K562 (cell line): ENCODE results near the gene TSPYL4. TPM values are rescaled to one million over a fixed set of nuclear protein-coding genes. Genes with fewer than 3 reads are reported as not detected.

Experiments
- ATAC-seq: fragments of 200-7000 bp; cut with Tn5 transposase; 3 replicates; pipeline ENCODE4 v1.9.1; 2020; ENCODE audit warnings: moderate library complexity
- BruUV-seq: library from RNA; stranded (reverse); fragments of 400-500 nt; replicated peaks from 2 replicates; lab custom pipeline; 2021; lab: Mats Ljungman, UMichigan
- CTCF ChIA-PET: fragments of 300-600 bp; formaldehyde crosslinking; extraction: SDS; loops from one replicate; lab custom pipeline; 2021; ENCODE audit warnings: low intra/inter-chr PET ratio; lab: Yijun Ruan, JAX
- POLR2A ChIA-PET: fragments of 300-600, 350-650 bp; sonication (Branson Sonifier 250); formaldehyde crosslinking; extraction: SDS; loops from one replicate; lab custom pipeline; 2021; ENCODE audit warnings: antibody characterized with exemption, inconsistent platforms; lab: Yijun Ruan, JAX
- DNase-seq, 4 experiments: peaks; one replicate each; pipeline versions ENCODE4 v3.0.0 to v3.0.0-alpha.2; 2011 to 2018; ENCODE audit warnings: low spot score in 3 of 4, mixed read lengths in 3 of 4; ENCODE audit errors: extremely low read depth in 1 of 4
- FAIRE-seq: peaks from 2 replicates; lab custom pipeline; 2011; peaks lifted over from hg19 to GRCh38; lab: Jason Lieb, UNC
- H2AFZ ChIP-seq: 2 replicates; pipeline ENCODE4 v1.6.0; 2011; ENCODE audit warnings: low read depth, low read length, control low read depth, inconsistent platforms
- H3K27ac ChIP-seq: fragments of 200-600 bp; 3 replicates; pipeline ENCODE4 v1.8.0; 2011; ENCODE audit warnings: low read depth, mild to moderate bottlenecking, control low read depth, inconsistent platforms, low read length, moderate library complexity, mixed read lengths; ENCODE audit errors: extremely low read depth
- H3K27me3 ChIP-seq, 2 experiments: fragments of 300-600 bp in 1 of 2; 2 replicates in 1 of 2; 3 replicates in 1 of 2; pipeline versions ENCODE4 v1.6.0 to v1.8.0; 2011; ENCODE audit warnings: inconsistent platforms in 2 of 2, low read length in 2 of 2, mild to moderate bottlenecking in 1 of 2, mixed read lengths in 1 of 2, moderate library complexity in 1 of 2; ENCODE audit not compliant: control insufficient read depth in 2 of 2, insufficient read depth in 2 of 2
- H3K36me3 ChIP-seq: fragments of 300-600 bp; 3 replicates; pipeline ENCODE4 v1.8.0; 2011; ENCODE audit warnings: mild to moderate bottlenecking, low read length, inconsistent platforms; ENCODE audit not compliant: control insufficient read depth, insufficient read depth
- H3K4me1 ChIP-seq, 2 experiments: fragments of 200-600 bp in 1 of 2; replicated peaks in 1 of 2; 2 replicates in 1 of 2; 3 replicates in 1 of 2; pipeline versions ENCODE4 v1.5.1 to v1.8.0; 2011; ENCODE audit warnings: inconsistent platforms in 2 of 2, low read length in 2 of 2, mild to moderate bottlenecking in 1 of 2, mixed read lengths in 1 of 2, moderate library complexity in 1 of 2; ENCODE audit not compliant: control insufficient read depth in 2 of 2, insufficient read depth in 2 of 2
- H3K4me2 ChIP-seq: 2 replicates; pipeline ENCODE4 v1.6.1; 2011; ENCODE audit warnings: low read length, control low read depth, inconsistent platforms, mixed read lengths; ENCODE audit not compliant: insufficient read depth
- H3K4me3 ChIP-seq: fragments of 200-600 bp; sonication (generic), shearing (Covaris generic); 2 replicates; pipeline ENCODE4 v1.5.1; 2016; ENCODE audit warnings: control low read depth, inconsistent platforms
- H3K79me2 ChIP-seq: fragments of 200-600 bp; 3 replicates; pipeline ENCODE4 v1.8.0; 2011; ENCODE audit warnings: low read length, inconsistent platforms; ENCODE audit not compliant: control insufficient read depth, insufficient read depth
- H3K9ac ChIP-seq, 2 experiments: 2 replicates each; pipeline versions ENCODE4 v1.6.0 to v1.6.1; 2011; ENCODE audit warnings: low read depth in 2 of 2, low read length in 2 of 2, control low read depth in 1 of 2, inconsistent platforms in 1 of 2, mild to moderate bottlenecking in 1 of 2, mixed read lengths in 1 of 2; ENCODE audit not compliant: insufficient read depth in 1 of 2
- H3K9me1 ChIP-seq: one replicate; pipeline ENCODE4 v1.6.0; 2011; ENCODE audit warnings: inconsistent platforms, mild to moderate bottlenecking, low read length, moderate library complexity; ENCODE audit not compliant: control insufficient read depth, insufficient read depth
- H3K9me3 ChIP-seq: replicated peaks from 2 replicates; pipeline ENCODE4 v1.5.1; 2011; ENCODE audit warnings: low read depth, low read length, inconsistent platforms; ENCODE audit not compliant: control insufficient read depth, insufficient read depth
- H4K20me1 ChIP-seq: replicated peaks from 2 replicates; pipeline ENCODE4 v1.6.1; 2011; ENCODE audit warnings: low read length, inconsistent platforms, mixed read lengths; ENCODE audit not compliant: control insufficient read depth, insufficient read depth
- CTCFL ChIP-seq: IDR thresholded peaks from 2 replicates; pipeline ENCODE4 v1.6.1; 2011; ENCODE audit warnings: borderline replicate concordance, low read depth, mild to moderate bottlenecking, moderate library complexity, low read length; ENCODE audit not compliant: insufficient read depth, poor library complexity, severe bottlenecking
- FUS ChIP-seq: fragments of 200-400 bp; formaldehyde crosslinking; optimal IDR thresholded peaks from 2 replicates; pipeline ENCODE3; 2017; ENCODE audit warnings: low read depth, low read length
- MAFK ChIP-seq: IDR thresholded peaks from 2 replicates; pipeline ENCODE4 v1.6.1; 2011; ENCODE audit warnings: low read length, improper control_type of control experiment
- RFX5 ChIP-seq: IDR thresholded peaks from 2 replicates; pipeline ENCODE4 v1.6.1; 2011; ENCODE audit warnings: low read depth, mild to moderate bottlenecking, improper control_type of control experiment, low read length
- SMC3 ChIP-seq: conservative IDR thresholded peaks from 2 replicates; pipeline ENCODE4 v1.6.1; 2011; ENCODE audit warnings: low read depth, low read length, improper control_type of control experiment; ENCODE audit not compliant: insufficient read depth
- SRSF7 ChIP-seq: fragments of 200-400 bp; formaldehyde crosslinking; optimal IDR thresholded peaks from 2 replicates; pipeline ENCODE3; 2017; ENCODE audit warnings: mild to moderate bottlenecking, low read depth, low read length
- STAG1 ChIP-seq: sonication (generic); formaldehyde crosslinking; IDR thresholded peaks from 2 replicates; pipeline ENCODE4 v1.5.0; 2020; ENCODE audit warnings: missing genetic modification reagents, borderline replicate concordance
- TGIF2 ChIP-seq: sonication (generic); formaldehyde crosslinking; IDR thresholded peaks from 2 replicates; pipeline ENCODE4 v1.8.1; 2022; ENCODE audit warnings: mild to moderate bottlenecking, missing genetic modification reagents, moderate library complexity
- ZNF146 ChIP-seq: IDR thresholded peaks from one replicate; pipeline ENCODE4 v1.6.1; 2018; ENCODE audit warnings: missing compliant biosample characterization; ENCODE audit not compliant: unreplicated experiment
- ZNF76 ChIP-seq: fragments of 250-450 bp; sonication (Bioruptor Pico); IDR thresholded peaks from 2 replicates; pipeline ENCODE4 v1.4.0; 2020; ENCODE audit warnings: mild to moderate bottlenecking, moderate library complexity, borderline replicate concordance
- WGBS: fragments of 100-300 bp; shearing (Covaris generic); methylation state at CpG from one replicate; pipeline ENCODE4 v1.1.6; 2016; ENCODE audit warnings: low coverage, mixed read lengths; ENCODE audit not compliant: insufficient coverage; ENCODE audit errors: missing lambda C conversion rate; 5-methylcytosine and 5-hydroxymethylcytosine counted together
- in situ Hi-C: fragments of 300-500 bp; cut with MboI; formaldehyde crosslinking; loops from 4 replicates; pipeline ENCODE4 v1.15.0; 2018; ENCODE audit warnings: inconsistent platforms, mixed read lengths
- intact Hi-C: fragments of 100-400 bp; cut with micrococcal nuclease; formaldehyde crosslinking; loops from 2 replicates; pipeline ENCODE4 v1.14.2; 2022
- polyA plus RNA-seq, 8 experiments: library from polyadenylated mRNA; depleted of rRNA in 4 of 8; stranded (reverse) in 5 of 8; unstranded in 3 of 8; fragments of >200 nt; fragmentation: Nextera tagmentation in 2 of 8; fragmentation: Illumina TruSeq in 1 of 8; extraction: Ambion mirVana in 2 of 8; extraction: Trizol in 1 of 8; gene quantifications; 2 replicates each; pipeline versions ENCODE4 v1.2.1 to v1.2.3, GENCODE V29; 2011 to 2014; ENCODE audit warnings: inconsistent platforms in 1 of 8, missing spikeins in 1 of 8
- total RNA-seq, 7 experiments: library from RNA; depleted of rRNA in 6 of 7; stranded (reverse); fragments of >200 nt in 6 of 7; fragmentation: Illumina TruSeq in 2 of 7; extraction: Trizol in 2 of 7; gene quantifications; 2 replicates each; pipeline versions ENCODE4 v1.2.1 to v1.2.3, GENCODE V29; 2011 to 2021; ENCODE audit warnings: low replicate concordance in 1 of 7
- TF ChIP-seq, protein P1 (sequence below): sonication (generic); formaldehyde crosslinking; IDR thresholded peaks from 2 replicates; pipeline ENCODE4 v1.8.1; 2023; ENCODE audit warnings: missing genetic modification reagents, mild to moderate bottlenecking, borderline replicate concordance
- TF ChIP-seq, protein P2 (sequence below): fragments of 250-450 bp; sonication (Bioruptor Pico); IDR thresholded peaks from 2 replicates; pipeline ENCODE4 v1.8.0; 2021; ENCODE audit warnings: mild to moderate bottlenecking, moderate library complexity

The TSPYL4 gene
- total and polyA plus RNA-seq, 9 of the 15 experiments (the other 6 are each of a cell fraction or from before 2014, with no cell fraction given) = 0.69 to 18.0 (median 9.1) TPM

DNA sequence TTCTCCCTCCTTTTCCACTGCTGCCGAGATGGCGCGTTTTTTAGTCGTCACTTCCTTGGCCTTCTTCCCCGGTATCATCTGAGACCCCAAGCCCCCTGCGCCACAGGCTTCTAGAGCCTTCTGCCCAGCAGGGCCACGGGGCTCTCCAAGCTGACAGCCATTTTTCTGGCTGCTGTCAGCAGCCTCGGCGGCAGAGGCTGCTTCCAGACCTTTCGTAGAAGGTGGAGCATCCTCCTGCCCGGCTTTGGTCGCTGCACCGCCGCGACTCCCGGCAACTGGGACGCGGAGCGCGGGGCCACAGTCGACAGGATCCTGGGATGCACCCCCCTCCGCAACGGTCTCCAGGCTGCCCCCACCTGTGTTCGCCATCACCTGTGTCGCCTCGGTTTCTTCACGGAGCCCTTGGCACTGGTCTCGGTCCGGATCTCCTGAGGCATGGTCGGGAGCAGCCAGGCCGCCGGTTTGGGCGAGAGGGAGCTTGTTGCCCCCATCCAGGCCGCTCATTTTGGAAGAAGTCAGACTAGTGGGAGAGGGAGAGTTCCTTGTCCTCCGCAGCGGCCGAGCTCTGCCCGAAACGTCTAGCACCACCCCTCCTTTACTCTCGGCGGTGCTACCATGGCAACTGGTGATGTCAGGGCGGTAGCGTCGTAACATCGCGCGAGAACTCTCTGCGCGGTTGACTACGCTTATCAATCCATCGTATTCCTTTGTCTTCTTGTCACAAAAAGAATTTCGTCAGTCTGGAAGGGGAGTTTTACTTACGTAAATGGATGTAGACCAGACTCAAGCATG lies at the start of gene TSPYL4 (continued):
- TF ChIP-seq, protein P1, sequence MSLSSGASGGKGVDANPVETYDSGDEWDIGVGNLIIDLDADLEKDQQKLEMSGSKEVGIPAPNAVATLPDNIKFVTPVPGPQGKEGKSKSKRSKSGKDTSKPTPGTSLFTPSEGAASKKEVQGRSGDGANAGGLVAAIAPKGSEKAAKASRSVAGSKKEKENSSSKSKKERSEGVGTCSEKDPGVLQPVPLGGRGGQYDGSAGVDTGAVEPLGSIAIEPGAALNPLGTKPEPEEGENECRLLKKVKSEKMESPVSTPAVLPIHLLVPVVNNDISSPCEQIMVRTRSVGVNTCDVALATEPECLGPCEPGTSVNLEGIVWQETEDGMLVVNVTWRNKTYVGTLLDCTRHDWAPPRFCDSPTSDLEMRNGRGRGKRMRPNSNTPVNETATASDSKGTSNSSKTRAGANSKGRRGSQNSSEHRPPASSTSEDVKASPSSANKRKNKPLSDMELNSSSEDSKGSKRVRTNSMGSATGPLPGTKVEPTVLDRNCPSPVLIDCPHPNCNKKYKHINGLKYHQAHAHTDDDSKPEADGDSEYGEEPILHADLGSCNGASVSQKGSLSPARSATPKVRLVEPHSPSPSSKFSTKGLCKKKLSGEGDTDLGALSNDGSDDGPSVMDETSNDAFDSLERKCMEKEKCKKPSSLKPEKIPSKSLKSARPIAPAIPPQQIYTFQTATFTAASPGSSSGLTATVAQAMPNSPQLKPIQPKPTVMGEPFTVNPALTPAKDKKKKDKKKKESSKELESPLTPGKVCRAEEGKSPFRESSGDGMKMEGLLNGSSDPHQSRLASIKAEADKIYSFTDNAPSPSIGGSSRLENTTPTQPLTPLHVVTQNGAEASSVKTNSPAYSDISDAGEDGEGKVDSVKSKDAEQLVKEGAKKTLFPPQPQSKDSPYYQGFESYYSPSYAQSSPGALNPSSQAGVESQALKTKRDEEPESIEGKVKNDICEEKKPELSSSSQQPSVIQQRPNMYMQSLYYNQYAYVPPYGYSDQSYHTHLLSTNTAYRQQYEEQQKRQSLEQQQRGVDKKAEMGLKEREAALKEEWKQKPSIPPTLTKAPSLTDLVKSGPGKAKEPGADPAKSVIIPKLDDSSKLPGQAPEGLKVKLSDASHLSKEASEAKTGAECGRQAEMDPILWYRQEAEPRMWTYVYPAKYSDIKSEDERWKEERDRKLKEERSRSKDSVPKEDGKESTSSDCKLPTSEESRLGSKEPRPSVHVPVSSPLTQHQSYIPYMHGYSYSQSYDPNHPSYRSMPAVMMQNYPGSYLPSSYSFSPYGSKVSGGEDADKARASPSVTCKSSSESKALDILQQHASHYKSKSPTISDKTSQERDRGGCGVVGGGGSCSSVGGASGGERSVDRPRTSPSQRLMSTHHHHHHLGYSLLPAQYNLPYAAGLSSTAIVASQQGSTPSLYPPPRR (CRISPR knock-in tag) = no peak
- TF ChIP-seq ZNF146 (CRISPR knock-in tag) = no peak
- TF ChIP-seq TGIF2 (CRISPR knock-in tag) = no peak

DNA sequence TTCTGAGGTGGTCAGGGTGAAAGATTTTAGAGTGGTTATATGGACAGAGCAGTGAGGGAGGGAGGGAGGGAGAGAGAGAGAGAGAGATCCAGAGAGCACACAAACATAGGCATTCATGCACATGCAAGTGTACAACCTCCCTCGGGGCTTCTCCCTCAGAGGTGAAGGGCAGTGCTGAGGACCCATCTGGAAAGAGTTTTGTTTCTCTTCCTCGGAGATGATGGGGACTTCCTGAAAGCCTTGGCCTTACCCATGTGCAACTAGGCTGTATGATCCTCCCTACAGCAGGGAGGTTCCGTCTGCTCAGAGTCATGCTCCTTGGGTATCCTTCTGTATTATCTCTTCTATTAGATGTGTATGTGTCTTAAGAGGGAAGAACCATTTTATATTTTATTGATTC lies 47.2 kb upstream of the TSPYL4 start:
- ChIA-PET POLR2A (no interaction called here), CTCF (no interaction called here)
- BruUV-seq = no TSS peak
- H2AFZ ChIP-seq = no peak overlapping the region
- no peak for ATAC-seq
- H3K79me2 ChIP-seq = no peaks in the 10 kb centered on the region
- DNase-seq = no peak
- H3K27ac ChIP-seq = no peak overlapping the region
- intact Hi-C loops = no loop called here
- 5% methylated on average over 3 of the region's 3 CpGs for WGBS
- no peak overlapping the region for H3K4me3 ChIP-seq
- H3K4me2 ChIP-seq = no peak overlapping the region
- no peaks in the 10 kb centered on the region for H3K4me1 ChIP-seq
- H3K27me3 ChIP-seq = no peaks in the 10 kb centered on the region; a peak in 1 of 5 replicates
- FAIRE-seq = no peak
- H4K20me1 ChIP-seq = no peaks in the 10 kb centered on the region
- H3K9me3 ChIP-seq = no peaks in the 10 kb centered on the region
- in situ Hi-C loops = no loop called here
- no peaks in the 10 kb centered on the region for H3K9me1 ChIP-seq
- H3K9ac ChIP-seq = no peak overlapping the region
- no peaks in the 10 kb centered on the region for H3K36me3 ChIP-seq
- TF ChIP-seq CTCFL (no peak), ZNF76 (CRISPR knock-in tag) (no peak), MAFK (no peak), FUS (no peak), SRSF7 (no peak), STAG1 (no peak), SMC3 (no peak), RFX5 (no peak)
- TF ChIP-seq, protein P2, sequence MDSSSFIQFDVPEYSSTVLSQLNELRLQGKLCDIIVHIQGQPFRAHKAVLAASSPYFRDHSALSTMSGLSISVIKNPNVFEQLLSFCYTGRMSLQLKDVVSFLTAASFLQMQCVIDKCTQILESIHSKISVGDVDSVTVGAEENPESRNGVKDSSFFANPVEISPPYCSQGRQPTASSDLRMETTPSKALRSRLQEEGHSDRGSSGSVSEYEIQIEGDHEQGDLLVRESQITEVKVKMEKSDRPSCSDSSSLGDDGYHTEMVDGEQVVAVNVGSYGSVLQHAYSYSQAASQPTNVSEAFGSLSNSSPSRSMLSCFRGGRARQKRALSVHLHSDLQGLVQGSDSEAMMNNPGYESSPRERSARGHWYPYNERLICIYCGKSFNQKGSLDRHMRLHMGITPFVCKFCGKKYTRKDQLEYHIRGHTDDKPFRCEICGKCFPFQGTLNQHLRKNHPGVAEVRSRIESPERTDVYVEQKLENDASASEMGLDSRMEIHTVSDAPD (CRISPR knock-in tag) = no peak
